Activated B cell treated with CpG ODN at 0.5 μM for 24 hours (primary cell): ENCODE measurements around the gene GRIK3. TPM values are rescaled to one million over a fixed set of nuclear protein-coding genes. Genes with fewer than 3 reads are reported as not detected.

Experiments
- ATAC-seq: fragments of 200-7000 bp; cut with Tn5 transposase; one replicate; pipeline ENCODE4 v1.10.0; 2021; ENCODE audit warnings: low read depth, mild to moderate bottlenecking, moderate library complexity
- CTCF ChIA-PET: fragments of 350-600 bp; sonication (Branson Sonifier 250); formaldehyde crosslinking; loops from one replicate; lab custom pipeline; 2021; ENCODE audit warnings: antibody characterized with exemption; lab: Charles Lee
- POLR2A ChIA-PET: fragments of 350-600 bp; sonication (Branson Sonifier 250); formaldehyde crosslinking; loops from one replicate; lab custom pipeline; 2021; ENCODE audit warnings: antibody characterized with exemption; lab: Charles Lee
- DNase-seq: peaks from one replicate; pipeline ENCODE4 v3.0.0; 2022
- H3K27ac Mint-ChIP-seq: one replicate; pipeline ENCODE4 v1.8.0; 2020; ENCODE audit warnings: mixed read lengths
- H3K27me3 Mint-ChIP-seq: one replicate; pipeline ENCODE4 v1.8.0; 2021; ENCODE audit warnings: mixed read lengths
- H3K36me3 Mint-ChIP-seq: one replicate; pipeline ENCODE4 v1.8.0; 2021; ENCODE audit warnings: low read depth, mixed read lengths
- H3K4me1 Mint-ChIP-seq: one replicate; pipeline ENCODE4 v1.8.0; 2021; ENCODE audit warnings: mixed read lengths
- H3K4me3 Mint-ChIP-seq: one replicate; pipeline ENCODE4 v1.8.0; 2020; ENCODE audit warnings: mild to moderate bottlenecking, mixed read lengths
- H3K9me3 Mint-ChIP-seq: one replicate; pipeline ENCODE4 v1.8.0; 2020; ENCODE audit warnings: mixed read lengths
- CTCF ChIP-seq: fragments of 200-600 bp; IDR thresholded peaks from one replicate; pipeline ENCODE4 v1.8.0; 2022; ENCODE audit warnings: antibody characterized with exemption, mild to moderate bottlenecking
- intact Hi-C: fragments of 100-400 bp; cut with micrococcal nuclease; formaldehyde crosslinking; loops from one replicate; pipeline ENCODE4 v1.15.1; 2024
- total RNA-seq: library from RNA; stranded (reverse); gene quantifications from 2 replicates; pipeline ENCODE4 v1.2.3, GENCODE V29; 2022

GRIK3 gene
- total RNA-seq, 1 donor from 2014 or later = 0.35 TPM

- TF ChIP-seq CTCF = no peak
- ATAC-seq = no peak
- Mint-ChIP-seq H3K27ac (no peak overlapping the region), H3K4me3 (no peak overlapping the region), H3K36me3 (no peaks in the 10 kb centered on the region), H3K4me1 (no peaks in the 10 kb centered on the region), H3K27me3 (peaks cover 4% of the 10 kb centered on the region), H3K9me3 (no peaks in the 10 kb centered on the region)
- intact Hi-C loops = no loop called here
- no peak for DNase-seq
- POLR2A ChIA-PET = no interaction called here
- CTCF ChIA-PET = no interaction called here
Measured at GRCh38 chr1:36844917-36845316, 189.4 kb downstream of the GRIK3 start.

- ChIA-PET POLR2A (no interaction called here), CTCF (no interaction called here)
- Mint-ChIP-seq H3K27ac (no peak overlapping the region), H3K4me1 (no peaks in the 10 kb centered on the region), H3K9me3 (no peaks in the 10 kb centered on the region), H3K27me3 (no peaks in the 10 kb centered on the region), H3K36me3 (no peaks in the 10 kb centered on the region), H3K4me3 (no peak overlapping the region)
- DNase-seq (no peak), ATAC-seq (no peak)
- intact Hi-C loops = no loop called here
- TF ChIP-seq CTCF = no peak
Measured at GRCh38 chr1:36843906-36844610, 190.3 kb downstream of the GRIK3 start.

GRCh38 chr1:36843027-36843426 lies 191.3 kb downstream of the GRIK3 start:
- ChIA-PET CTCF (no interaction called here), POLR2A (no interaction called here)
- H3K36me3 Mint-ChIP-seq = no peaks in the 10 kb centered on the region
- DNase-seq (no peak), ATAC-seq (no peak)
- H3K4me3 Mint-ChIP-seq = no peak overlapping the region
- intact Hi-C loops = no loop called here
- H3K9me3 Mint-ChIP-seq = no peaks in the 10 kb centered on the region
- TF ChIP-seq CTCF = no peak
- H3K4me1 Mint-ChIP-seq = no peaks in the 10 kb centered on the region
- no peak overlapping the region for H3K27ac Mint-ChIP-seq
- no peaks in the 10 kb centered on the region for H3K27me3 Mint-ChIP-seq

DNA sequence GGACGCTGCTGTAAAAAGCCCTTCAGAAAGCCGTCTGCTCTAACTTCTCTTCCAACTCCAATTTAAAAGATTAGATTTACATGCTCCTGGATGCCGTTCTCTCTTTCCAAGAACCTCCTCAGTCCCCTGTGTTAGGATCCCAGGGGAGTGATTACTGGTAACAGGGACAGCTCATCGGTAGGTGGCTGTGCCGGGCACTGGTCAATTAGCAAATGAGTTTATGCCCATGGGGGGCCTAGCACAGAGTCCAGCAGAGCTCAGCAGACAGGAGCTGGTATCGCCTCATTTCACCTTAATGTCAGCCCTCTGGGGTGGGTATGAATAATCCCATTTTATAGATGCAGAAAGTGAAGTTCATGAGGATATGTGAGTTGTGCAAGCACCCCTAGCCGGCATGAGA lies 191.9 kb downstream of the GRIK3 start:
- H3K27me3 Mint-ChIP-seq = no peaks in the 10 kb centered on the region
- DNase-seq = no peak
- no peaks in the 10 kb centered on the region for H3K36me3 Mint-ChIP-seq
- no peaks in the 10 kb centered on the region for H3K9me3 Mint-ChIP-seq
- no peak overlapping the region for H3K4me3 Mint-ChIP-seq
- no peaks in the 10 kb centered on the region for H3K4me1 Mint-ChIP-seq
- intact Hi-C loops = no loop called here
- ATAC-seq = no peak
- H3K27ac Mint-ChIP-seq = no peak overlapping the region
- TF ChIP-seq CTCF = no peak
- ChIA-PET POLR2A (no interaction called here), CTCF (no interaction called here)

DNA sequence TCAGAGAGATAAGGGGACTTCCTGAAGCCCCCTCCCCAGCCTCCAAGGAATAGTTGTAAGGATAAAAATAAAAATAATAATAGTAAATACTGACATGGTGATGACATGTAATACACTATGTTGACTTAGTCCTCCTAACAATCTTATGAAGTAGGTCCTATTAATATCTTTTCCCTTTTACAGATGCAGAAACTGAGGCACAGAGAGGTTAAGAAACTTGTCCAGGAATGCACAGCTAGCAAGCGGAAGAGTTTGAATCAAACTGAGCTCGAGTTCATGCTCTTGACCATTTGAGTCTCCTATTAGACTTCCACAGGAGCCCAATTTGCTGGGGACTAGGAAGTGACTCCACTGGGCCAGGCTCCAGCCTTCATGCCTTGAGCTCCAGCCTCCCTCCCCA lies 194.8 kb downstream of the GRIK3 start:
- Mint-ChIP-seq H3K4me1 (no peaks in the 10 kb centered on the region), H3K27ac (no peak overlapping the region), H3K27me3 (no peaks in the 10 kb centered on the region), H3K36me3 (no peaks in the 10 kb centered on the region), H3K9me3 (no peaks in the 10 kb centered on the region), H3K4me3 (no peak overlapping the region)
- DNase-seq (no peak), ATAC-seq (no peak)
- CTCF ChIA-PET = no interaction called here
- no peak for TF ChIP-seq CTCF
- POLR2A ChIA-PET = no interaction called here
- intact Hi-C loops = no loop called here
